Breast epithelium (tissue), 3 donors: ENCODE data around the gene PRR3.

Experiments used
- POLR2A ChIP-seq: fragments of 450-650 bp; IDR thresholded peaks from one replicate; pipeline ENCODE4 v1.6.1; 2016; ENCODE audit warnings: antibody characterized with exemption, mild to moderate bottlenecking, moderate library complexity
- TF ChIP-seq, protein P1 (sequence below), 3 donors: fragments of 450-650 bp; IDR thresholded peaks; one replicate each; pipeline ENCODE4 v1.5.1; 2016 to 2017; ENCODE audit warnings: antibody characterized with exemption in 3 of 3, mild to moderate bottlenecking in 3 of 3, moderate library complexity in 3 of 3

DNA sequence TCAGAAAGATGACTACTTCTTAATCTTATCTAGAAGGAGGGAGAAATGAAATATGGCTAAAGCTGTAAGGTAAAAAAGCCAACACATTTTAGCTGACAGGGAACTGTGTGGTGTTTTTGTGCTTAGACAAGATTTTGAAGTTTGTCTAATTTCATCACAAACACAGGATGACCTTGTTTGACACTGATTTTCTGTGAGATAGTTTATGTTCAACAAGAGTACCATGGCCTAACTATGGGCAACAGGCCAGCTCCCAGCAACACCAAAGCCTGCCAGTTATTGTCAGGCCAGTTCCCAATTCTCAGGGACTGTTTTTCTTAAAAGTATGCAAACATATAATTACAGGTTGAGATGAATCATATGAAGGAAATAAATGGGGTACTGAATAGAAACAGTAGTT is 8.7 kb downstream of the PRR3 start:
- TF ChIP-seq, protein P1, sequence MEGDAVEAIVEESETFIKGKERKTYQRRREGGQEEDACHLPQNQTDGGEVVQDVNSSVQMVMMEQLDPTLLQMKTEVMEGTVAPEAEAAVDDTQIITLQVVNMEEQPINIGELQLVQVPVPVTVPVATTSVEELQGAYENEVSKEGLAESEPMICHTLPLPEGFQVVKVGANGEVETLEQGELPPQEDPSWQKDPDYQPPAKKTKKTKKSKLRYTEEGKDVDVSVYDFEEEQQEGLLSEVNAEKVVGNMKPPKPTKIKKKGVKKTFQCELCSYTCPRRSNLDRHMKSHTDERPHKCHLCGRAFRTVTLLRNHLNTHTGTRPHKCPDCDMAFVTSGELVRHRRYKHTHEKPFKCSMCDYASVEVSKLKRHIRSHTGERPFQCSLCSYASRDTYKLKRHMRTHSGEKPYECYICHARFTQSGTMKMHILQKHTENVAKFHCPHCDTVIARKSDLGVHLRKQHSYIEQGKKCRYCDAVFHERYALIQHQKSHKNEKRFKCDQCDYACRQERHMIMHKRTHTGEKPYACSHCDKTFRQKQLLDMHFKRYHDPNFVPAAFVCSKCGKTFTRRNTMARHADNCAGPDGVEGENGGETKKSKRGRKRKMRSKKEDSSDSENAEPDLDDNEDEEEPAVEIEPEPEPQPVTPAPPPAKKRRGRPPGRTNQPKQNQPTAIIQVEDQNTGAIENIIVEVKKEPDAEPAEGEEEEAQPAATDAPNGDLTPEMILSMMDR (IDR thresholded peaks at IDR 0.05): no peak
- no peak for TF ChIP-seq POLR2A
